Esophagus mucosa (tissue), 1 donor: ENCODE measurements around the gene NPSR1. TPM values are rescaled to one million over a fixed set of nuclear protein-coding genes. Genes with fewer than 3 reads are reported as not detected.
"Not testable (repeated sequence)": the region's sequence is repeated elsewhere in the genome, so short reads cannot be mapped to it uniquely, and the experiment has no call there.

Source experiments
- ATAC-seq: fragments of 200-7000 bp; cut with Tn5 transposase; one replicate; pipeline ENCODE4 v1.9.1; 2020
- total RNA-seq: library from RNA; stranded (reverse); gene quantifications from one replicate; pipeline ENCODE4 v1.2.4, GENCODE V29; 2023
- donor health status: DM: yes; HTN: yes; CAD: no.

The NPSR1 gene
- total RNA-seq, 1 donor from 2014 or later: not detected

- ATAC-seq: no peak
Measured at GRCh38 chr7:34838329-34838728, 180.3 kb downstream of the NPSR1 start.

GRCh38 chr7:34839645-34840044, 181.6 kb downstream of the NPSR1 start:
- ATAC-seq: no peak

- ATAC-seq: no peak
Measured at GRCh38 chr7:34840176-34840785, 182.3 kb downstream of the NPSR1 start.

DNA sequence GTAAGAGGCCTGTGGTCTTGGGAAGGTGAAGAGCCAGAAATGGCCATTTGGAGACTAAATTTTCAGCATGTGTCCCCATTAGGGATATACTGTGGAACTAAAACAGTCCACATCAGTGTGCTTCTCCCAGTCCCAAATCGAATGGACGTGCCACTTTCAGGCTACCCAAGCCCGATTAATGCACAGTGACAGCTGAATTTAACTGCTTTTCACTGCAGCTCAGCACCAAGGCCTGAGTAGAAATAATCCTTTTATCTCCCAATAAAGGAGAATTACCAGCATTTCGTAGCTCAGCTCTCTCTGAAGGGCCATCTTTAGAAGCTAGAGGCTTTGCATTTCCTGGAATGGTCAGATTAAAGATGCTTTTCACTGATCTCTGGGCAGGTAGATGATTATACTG, 183.3 kb downstream of the NPSR1 start:
- ATAC-seq: no peak

DNA sequence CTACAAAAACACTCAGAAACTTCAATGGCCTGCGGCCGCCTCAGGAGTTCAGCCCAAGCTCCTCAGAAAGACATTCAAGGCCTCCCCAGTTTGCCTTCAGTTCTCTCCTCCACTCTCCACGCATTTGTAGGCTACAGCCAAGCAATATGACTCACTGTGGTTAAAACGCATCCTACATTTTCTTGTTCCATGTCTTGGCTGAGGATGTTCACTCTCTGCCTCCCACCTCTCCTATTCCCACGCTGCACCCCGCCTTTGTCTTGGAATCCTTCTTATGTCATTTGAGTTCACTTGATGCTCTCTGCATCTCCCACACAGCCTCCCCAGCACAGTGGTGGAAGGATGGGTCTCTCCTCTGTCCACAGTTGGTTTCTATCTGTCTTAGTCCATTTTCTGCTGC, 184.8 kb downstream of the NPSR1 start:
- ATAC-seq: no peak

GRCh38 chr7:34844406-34844805, 186.4 kb downstream of the NPSR1 start:
- ATAC-seq: no peak

- no peak for ATAC-seq
Measured at GRCh38 chr7:34844936-34845665, 187.1 kb downstream of the NPSR1 start.

- no peak for ATAC-seq
Measured at GRCh38 chr7:34845666-34846361, 187.8 kb downstream of the NPSR1 start.

DNA sequence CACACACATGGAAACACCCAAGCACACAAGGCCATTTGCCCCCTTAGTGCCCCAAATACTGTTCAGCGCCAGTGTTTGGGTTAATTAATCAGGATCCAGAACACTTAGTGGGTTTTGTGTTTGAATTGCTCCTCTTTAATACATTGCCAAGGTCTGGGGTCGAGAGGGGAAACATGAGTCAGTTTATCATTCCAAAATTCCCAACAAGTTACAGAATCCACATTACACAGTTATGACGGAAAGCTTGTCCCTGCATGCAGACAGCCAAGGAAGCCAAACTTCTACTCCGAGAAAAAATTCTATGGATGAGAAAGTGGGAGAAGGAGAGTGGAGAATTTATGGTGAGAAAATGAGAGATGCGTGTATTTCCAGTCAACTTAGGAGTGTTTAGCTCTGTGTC, 189.0 kb downstream of the NPSR1 start:
- no peak for ATAC-seq

DNA sequence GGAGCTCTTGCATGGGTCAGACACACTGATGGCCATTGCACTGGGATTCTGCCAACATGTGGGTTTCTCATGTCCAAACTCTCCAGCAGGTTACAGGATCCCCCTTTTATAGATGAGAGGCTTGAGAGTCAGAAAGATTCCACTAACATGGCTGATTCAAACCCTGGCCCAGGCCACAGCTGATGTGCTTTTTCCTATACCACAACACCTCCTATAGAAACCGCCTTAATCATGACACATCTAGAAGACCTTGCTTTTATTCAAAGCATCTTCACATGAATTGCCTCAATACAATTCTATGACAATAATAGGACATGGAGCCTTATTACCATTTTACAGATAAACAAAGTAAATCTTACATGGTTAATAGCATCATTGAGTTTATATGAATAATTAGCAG, 190.7 kb downstream of the NPSR1 start:
- ATAC-seq: no peak

GRCh38 chr7:34849163-34849960, 191.3 kb downstream of the NPSR1 start:
- ATAC-seq: no peak

DNA sequence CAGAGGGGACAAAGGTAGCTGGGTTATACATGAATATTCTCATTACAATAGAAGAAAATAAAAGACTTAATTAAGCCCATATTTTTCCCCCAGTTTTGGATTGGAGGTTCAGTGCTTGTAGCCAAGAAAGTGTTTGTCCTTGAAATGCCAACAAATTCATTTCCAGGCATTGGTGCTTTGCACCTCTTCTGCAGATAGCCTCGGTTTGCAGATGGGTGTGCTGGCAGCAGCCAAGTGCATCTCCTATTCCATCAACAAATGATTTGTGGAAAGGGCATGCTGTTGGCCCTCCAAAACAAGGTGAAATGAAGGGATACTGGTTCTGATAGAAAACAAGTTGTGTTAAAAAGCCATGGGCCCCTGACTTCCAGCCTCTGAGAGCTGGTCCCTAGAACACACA, 192.0 kb downstream of the NPSR1 start:
- no peak for ATAC-seq

DNA sequence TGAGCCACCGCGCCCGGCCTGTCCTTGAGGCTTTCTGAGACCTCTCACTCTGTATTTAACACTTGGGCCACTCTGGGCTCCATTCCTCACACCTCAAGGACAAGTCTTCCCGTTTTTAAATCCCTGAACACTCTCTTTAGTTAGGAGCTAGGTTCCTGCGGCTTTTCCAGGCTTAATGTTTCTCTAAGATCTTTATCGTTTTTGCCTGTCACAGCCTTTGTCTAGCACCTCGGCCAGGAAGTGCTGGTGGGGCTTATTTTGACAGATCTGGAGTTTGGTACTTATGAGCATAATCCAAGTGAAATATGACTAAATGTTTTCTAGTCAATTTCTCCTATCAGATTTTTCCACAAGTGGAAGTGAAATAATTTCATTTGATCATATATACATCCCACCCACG, 192.7 kb downstream of the NPSR1 start:
- ATAC-seq: no peak

- ATAC-seq: no peak
Measured at GRCh38 chr7:34851431-34851830, 193.4 kb downstream of the NPSR1 start.

GRCh38 chr7:34858444-34858843, 200.4 kb downstream of the NPSR1 start:
- not testable (repeated sequence) for ATAC-seq

DNA sequence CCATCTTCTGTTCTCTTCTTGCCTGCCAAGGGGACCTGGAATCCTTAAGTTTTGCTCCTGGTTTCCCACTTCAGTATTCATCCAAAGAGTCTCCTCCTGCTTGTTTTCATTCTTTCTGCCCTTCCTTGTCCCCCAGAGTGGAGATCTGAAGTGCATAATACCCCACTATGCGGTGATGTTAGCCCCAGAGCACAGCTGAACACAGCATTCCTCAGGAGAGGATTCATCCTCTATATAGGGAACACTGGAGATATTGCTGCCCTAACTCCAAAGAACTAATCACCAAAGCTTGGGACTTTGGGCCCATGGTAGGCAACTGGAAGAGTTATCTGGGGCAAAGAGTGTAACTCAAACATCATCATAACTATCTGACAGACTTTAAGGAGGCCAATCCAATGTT, 201.3 kb downstream of the NPSR1 start:
- not testable (repeated sequence) for ATAC-seq

- not testable (repeated sequence) for ATAC-seq
Measured at GRCh38 chr7:34866222-34866621, 208.2 kb downstream of the NPSR1 start.

- ATAC-seq: not testable (repeated sequence)
Measured at GRCh38 chr7:34867341-34867740, 209.3 kb downstream of the NPSR1 start.

GRCh38 chr7:34868602-34869001, 210.6 kb downstream of the NPSR1 start:
- ATAC-seq: not testable (repeated sequence)

DNA sequence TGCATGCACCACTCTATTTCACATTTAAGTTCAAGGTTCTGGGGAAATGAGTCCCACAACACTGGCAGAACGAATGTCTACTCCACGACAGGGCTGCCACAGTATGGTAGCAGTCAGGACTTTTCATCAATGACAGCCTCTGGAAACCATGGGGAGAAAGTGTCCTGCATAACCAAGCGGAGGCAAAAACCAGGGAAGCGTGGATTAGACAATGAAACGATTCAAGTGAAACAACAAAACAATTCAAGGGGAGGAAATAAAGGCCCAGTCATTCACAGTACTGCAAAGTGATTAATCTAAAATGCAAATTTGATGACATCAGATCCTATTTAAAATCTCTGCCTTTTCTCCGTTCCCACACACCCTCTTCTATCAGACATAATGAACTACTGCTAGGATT, 211.0 kb downstream of the NPSR1 start:
- no peak for ATAC-seq

DNA sequence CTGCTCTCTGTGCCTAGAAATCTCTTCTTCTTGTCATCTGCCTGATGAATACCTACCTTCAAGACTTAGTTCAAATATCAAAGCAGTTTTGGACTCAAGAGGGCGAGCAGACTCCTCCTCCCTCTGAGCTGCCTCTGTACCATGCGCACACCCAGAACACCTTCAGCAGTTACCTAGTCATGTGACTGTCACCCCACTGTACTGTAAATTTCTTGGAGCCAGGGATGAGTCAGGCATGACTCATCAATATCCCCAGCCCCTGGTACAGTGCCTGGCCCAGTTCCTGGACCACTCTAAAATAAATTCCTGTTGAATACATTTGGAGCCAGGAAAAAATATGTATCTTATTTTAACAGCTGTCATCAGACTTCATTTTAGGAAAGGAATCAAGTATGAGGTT, 212.0 kb downstream of the NPSR1 start:
- ATAC-seq: not testable (repeated sequence)

DNA sequence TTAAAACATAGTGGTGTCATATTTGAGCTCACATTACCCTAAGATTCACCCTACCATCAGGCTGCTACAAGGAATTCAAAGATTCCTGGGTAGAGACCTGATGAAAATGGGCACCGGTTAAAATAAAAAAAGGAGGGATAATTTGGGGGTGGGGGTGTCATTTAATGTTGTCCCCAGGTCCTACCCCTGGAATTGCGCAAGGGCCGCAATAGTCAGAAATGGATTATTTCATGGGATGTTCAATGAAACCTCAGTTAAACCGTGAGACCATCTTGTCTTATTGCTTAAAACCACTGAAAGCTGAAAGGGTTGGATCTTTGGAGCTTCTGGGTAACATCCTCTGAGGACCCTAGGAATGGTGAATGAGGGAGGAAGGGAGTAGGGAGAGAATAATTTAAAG, 216.3 kb downstream of the NPSR1 start:
- ATAC-seq: not testable (repeated sequence)

GRCh38 chr7:34875481-34875880, 217.5 kb downstream of the NPSR1 start:
- ATAC-seq: no peak
